HCT116 (cell line): ENCODE data around the gene CREG2. TPM values are rescaled to one million over a fixed set of nuclear protein-coding genes. Genes with fewer than 3 reads are reported as not detected.
A peak's percentile ranks its signal among the peaks of the same experiment; 100 is the strongest.

ENCODE experiments used
- ATAC-seq: fragments of 200-7000 bp; cut with Tn5 transposase; 2 replicates; pipeline ENCODE4 v1.9.1; 2020; ENCODE audit warnings: mild to moderate bottlenecking, moderate library complexity
- BruUV-seq: library from RNA; stranded (reverse); fragments of 400-500 nt; replicated peaks from 2 replicates; lab custom pipeline; 2021; lab: Mats Ljungman, UMichigan
- CTCF ChIA-PET: fragments of 300-600 bp; sonication (Branson Sonifier 250); formaldehyde crosslinking; loops from one replicate; lab custom pipeline; 2021; ENCODE audit warnings: antibody characterized with exemption; lab: Charles Lee
- POLR2A ChIA-PET: fragments of 300-600, 350-600 bp; sonication (Branson Sonifier 250); formaldehyde crosslinking; loops from one replicate; lab custom pipeline; 2021; ENCODE audit warnings: antibody characterized with exemption; lab: Charles Lee
- RAD21 ChIA-PET, 2 experiments: fragments of 300-600 bp; sonication (Branson Sonifier 250); formaldehyde crosslinking; loops; one replicate each; lab custom pipeline; 2023; ENCODE audit warnings: low total read pairs in 2 of 2; ENCODE audit not compliant: uncharacterized antibody in 2 of 2, unreplicated experiment in 2 of 2, low non-redundant PET in 1 of 2; lab: Charles Lee
- DNase-seq: peaks from one replicate; pipeline ENCODE4 v3.0.0-alpha.2; 2010; ENCODE audit warnings: low read depth, low spot score
- H2AFZ ChIP-seq: fragments of 200-600 bp; shearing (Covaris generic), sonication (generic); 2 replicates; pipeline ENCODE4 v1.6.1; 2017; ENCODE audit warnings: low read depth, mixed run types, mixed read lengths, antibody characterized with exemption, low read length; ENCODE audit not compliant: poor library complexity, severe bottlenecking
- H3K27ac ChIP-seq: 2 replicates; pipeline ENCODE4 v1.5.1; 2012; ENCODE audit warnings: low read depth, low read length
- H3K27me3 ChIP-seq: fragments of 200-600 bp; sonication (generic); 2 replicates; pipeline ENCODE4 v1.6.1; 2016; ENCODE audit warnings: mixed run types, low read length, mixed read lengths; ENCODE audit not compliant: insufficient read depth
- H3K36me3 ChIP-seq, 2 experiments: fragments of 200-500 bp in 1 of 2; fragments of 200-600 bp in 1 of 2; sonication (Bioruptor generic) in 1 of 2; sonication (generic) in 1 of 2; 2 replicates each; pipeline versions ENCODE4 v1.5.1 to v1.6.1; 2014 to 2016; ENCODE audit warnings: low read length in 2 of 2, inconsistent platforms in 1 of 2, mixed read lengths in 1 of 2, mixed run types in 1 of 2; ENCODE audit not compliant: insufficient read depth in 2 of 2, control insufficient read depth in 1 of 2
- H3K4me1 ChIP-seq, 2 experiments: fragments of 200-600 bp in 1 of 2; sonication (generic) in 1 of 2; 2 replicates each; pipeline versions ENCODE4 v1.5.1 to v1.6.1; 2012 to 2017; ENCODE audit warnings: low read length in 2 of 2, inconsistent platforms in 1 of 2, mild to moderate bottlenecking in 1 of 2, mixed read lengths in 1 of 2, mixed run types in 1 of 2, moderate library complexity in 1 of 2; ENCODE audit not compliant: insufficient read depth in 2 of 2, control insufficient read depth in 1 of 2
- H3K4me2 ChIP-seq: fragments of 200-600 bp; sonication (generic); 2 replicates; pipeline ENCODE4 v1.6.1; 2017; ENCODE audit warnings: mixed run types, low read length, mixed read lengths
- H3K4me3 ChIP-seq, 2 experiments: fragments of 200-600 bp in 1 of 2; sonication (generic) in 1 of 2; replicated peaks in 1 of 2; 2 replicates each; pipeline ENCODE4 v1.5.1; 2011 to 2016; ENCODE audit warnings: low read length in 2 of 2, control low read depth in 1 of 2, low read depth in 1 of 2, mild to moderate bottlenecking in 1 of 2, mixed read lengths in 1 of 2, mixed run types in 1 of 2
- H3K79me2 ChIP-seq: fragments of 200-600 bp; sonication (generic); 2 replicates; pipeline ENCODE4 v1.6.1; 2017; ENCODE audit warnings: mild to moderate bottlenecking, mixed run types, low read length, moderate library complexity, mixed read lengths; ENCODE audit not compliant: insufficient read depth
- H3K9ac ChIP-seq: fragments of 200-600 bp; sonication (generic); 2 replicates; pipeline ENCODE4 v1.6.1; 2016; ENCODE audit warnings: low read length, mixed read lengths
- H3K9me2 ChIP-seq: fragments of 200-600 bp; sonication (generic), shearing (Covaris generic); 2 replicates; pipeline ENCODE4 v1.6.1; 2017; ENCODE audit warnings: mixed run types, mild to moderate bottlenecking, moderate library complexity; ENCODE audit not compliant: insufficient read depth
- H3K9me3 ChIP-seq, 2 experiments: fragments of 200-500 bp in 1 of 2; fragments of 200-600 bp in 1 of 2; sonication (Bioruptor generic) in 1 of 2; sonication (generic) in 1 of 2; 2 replicates each; pipeline ENCODE4 v1.6.1; 2014 to 2017; ENCODE audit warnings: low read length in 2 of 2, mixed read lengths in 2 of 2, inconsistent platforms in 1 of 2, low read depth in 1 of 2, mild to moderate bottlenecking in 1 of 2, mixed run types in 1 of 2, moderate library complexity in 1 of 2; ENCODE audit not compliant: control insufficient read depth in 1 of 2, insufficient read depth in 1 of 2
- H4K20me1 ChIP-seq: fragments of 200-600 bp; sonication (generic), shearing (Covaris generic); 2 replicates; pipeline ENCODE4 v1.6.1; 2017; ENCODE audit warnings: mixed run types, mild to moderate bottlenecking, moderate library complexity; ENCODE audit not compliant: insufficient read depth
- ATF3 ChIP-seq: IDR thresholded peaks from 2 replicates; pipeline ENCODE4 v1.6.1; 2012
- CBX3 ChIP-seq: IDR thresholded peaks from 2 replicates; pipeline ENCODE4 v1.6.1; 2012; ENCODE audit warnings: low read depth
- EGR1 ChIP-seq: IDR thresholded peaks from 2 replicates; pipeline ENCODE4 v1.6.1; 2012; ENCODE audit warnings: low read depth
- ELF1 ChIP-seq: IDR thresholded peaks from 2 replicates; pipeline ENCODE4 v1.6.1; 2012; ENCODE audit warnings: low read depth, borderline replicate concordance
- POLR2A ChIP-seq: IDR thresholded peaks from 2 replicates; pipeline ENCODE4 v1.7.0; 2011; ENCODE audit warnings: borderline replicate concordance; ENCODE audit not compliant: insufficient read depth, insufficient read length; ENCODE audit errors: extremely low read depth
- SRF ChIP-seq: IDR thresholded peaks from 2 replicates; pipeline ENCODE4 v1.6.1; 2012; ENCODE audit warnings: low read depth
- YY1 ChIP-seq: IDR thresholded peaks from 2 replicates; pipeline ENCODE4 v1.6.1; 2011; ENCODE audit warnings: low read length, low read depth, moderate library complexity, mild to moderate bottlenecking; ENCODE audit not compliant: insufficient replicate concordance; ENCODE audit errors: extremely low read depth
- ZBTB33 ChIP-seq: IDR thresholded peaks from 2 replicates; pipeline ENCODE4 v1.6.1; 2011; ENCODE audit warnings: mild to moderate bottlenecking, low read length, moderate library complexity; ENCODE audit not compliant: insufficient replicate concordance; ENCODE audit errors: extremely low read depth
- ZNF274 ChIP-seq: fragments of 200-500 bp; sonication (Bioruptor generic); IDR thresholded peaks from 2 replicates; pipeline ENCODE4 v1.6.1; 2014; ENCODE audit warnings: mild to moderate bottlenecking, low read depth, low read length, inconsistent platforms
- intact Hi-C: fragments of 100-400 bp; cut with micrococcal nuclease; formaldehyde crosslinking; loops from 2 replicates; pipeline ENCODE4 v1.10.0; 2022
- total RNA-seq: library from RNA; stranded (reverse); gene quantifications from one replicate; pipeline ENCODE4 v1.2.1, GENCODE V29; 2021; ENCODE audit not compliant: unreplicated experiment

CREG2 gene
- total RNA-seq, 1 experiment from 2014 or later, result 0.12 TPM

GRCh38 chr2:101418460-101419095, 31.3 kb upstream of the CREG2 start:
- no peak overlapping the region for H3K4me3 ChIP-seq
- POLR2A ChIA-PET, result no interaction called here
- H3K27me3 ChIP-seq, result no peaks in the 10 kb centered on the region
- H3K36me3 ChIP-seq, result no peaks in the 10 kb centered on the region
- TF ChIP-seq ATF3 (no peak), ELF1 (no peak), ZBTB33 (no peak), ZNF274 (no peak), YY1 (no peak), SRF (no peak), CBX3 (no peak), EGR1 (no peak), POLR2A (no peak)
- TF ChIP-seq, all 23 proteins: peak for 0
- Histone ChIP-seq H3K79me2 (no peaks in the 10 kb centered on the region), H3K4me2 (no peak overlapping the region), H3K27ac (no peak overlapping the region), H2AFZ (no peak overlapping the region), H3K4me1 (no peaks in the 10 kb centered on the region), H4K20me1 (no peaks in the 10 kb centered on the region), H3K9ac (no peak overlapping the region), H3K9me3 (no peaks in the 10 kb centered on the region), H3K9me2 (no peaks in the 10 kb centered on the region)
- no TSS peak for BruUV-seq
- CTCF ChIA-PET, result interaction anchor here (0.5 to 3.2 kb wide), 13 partner anchors 11 to 822 kb away, joined by 3 to 18 read pairs (median 3); no protein-coding TSS in a partner anchor
- intact Hi-C loops, result loop anchor here (1.0 to 10.0 kb wide), 6 partner anchors 76 to 1030 kb away; no protein-coding TSS in a partner anchor
- RAD21 ChIA-PET, result interaction anchor here (0.5 to 1.1 kb wide), 5 partner anchors 64 to 1024 kb away, joined by 3 to 5 read pairs (median 4); no protein-coding TSS in a partner anchor
- DNase-seq (no peak), ATAC-seq (0 out of 2 replicates have a peak, but pooled peaks have one; percentile 18)
